ENCODE measurements around the gene KLHL17. TPM values are rescaled to one million over a fixed set of nuclear protein-coding genes. Genes with fewer than 3 reads are reported as not detected.

KLHL17 gene
- 10 to 100 TPM; 27.3 to 32.2 TPM for total RNA-seq

GRCh38 chr1:960363-961131 is at the start of gene KLHL17:
Gene KLHL17 (plus strand): TSS chr1:960584. CDS start chr1:960694, 110 bp downstream.

GRCh38 chr1:923131-923990 is 37.0 kb upstream of the KLHL17 start, which contains the start of gene SAMD11:
Gene SAMD11 (plus strand): TSS chr1:923923. CDS start chr1:924432, 509 bp downstream.

GRCh38 chr1:958823-959730 is 1.3 kb upstream of the KLHL17 start, which contains the start of gene NOC2L:
Gene NOC2L (minus strand): TSS chr1:959256. CDS start chr1:959240, 16 bp downstream.

GRCh38 chr1:966135-966703 is 5.8 kb downstream of the KLHL17 start, which contains the start of gene PLEKHN1:
Gene PLEKHN1 (plus strand): TSS chr1:966482. CDS start chr1:966532, 50 bp downstream.

GRCh38 chr1:981955-982558 is 21.7 kb downstream of the KLHL17 start, which contains the start of gene PERM1:
Gene PERM1 (minus strand): TSS chr1:982093. CDS start chr1:981029, 1,064 bp downstream.

GRCh38 chr1:999725-1000356 is 39.5 kb downstream of the KLHL17 start, which contains the start of gene HES4:
Gene HES4 (minus strand): TSS chr1:1000097. CDS start chr1:999973, 124 bp downstream.

GRCh38 chr1:1013105-1013921 is 52.9 kb downstream of the KLHL17 start, which contains the start of gene ISG15:
Gene ISG15 (plus strand): TSS chr1:1013497. CDS start chr1:1013574, 77 bp downstream.

Other genes starting within 250 kb of the KLHL17 start
- not detected for gene SAMD11, start 36.7 kb upstream of the KLHL17 start, total RNA-seq
- gene NOC2L, start 1.3 kb upstream of the KLHL17 start, total RNA-seq: 10 to 100 TPM; 58.3 to 61.7 TPM
- gene PLEKHN1, start 5.9 kb downstream of the KLHL17 start, total RNA-seq: 1 to 10 TPM; 3.8 to 4.3 TPM
- gene PERM1, start 21.5 kb downstream of the KLHL17 start, total RNA-seq: not detected
- not detected for gene HES4, start 39.5 kb downstream of the KLHL17 start, total RNA-seq
- 10 to 100 TPM; 87.5 to 92.8 TPM for gene ISG15, start 52.9 kb downstream of the KLHL17 start, total RNA-seq
- gene AGRN, start 59.5 kb downstream of the KLHL17 start, total RNA-seq: 1 to 10 TPM; 7.2 to 9.5 TPM
- gene RNF223, start 113.7 kb downstream of the KLHL17 start, total RNA-seq: not detected
- 10 to 100 TPM; 22.9 to 23.2 TPM for gene C1orf159, start 155.5 kb downstream of the KLHL17 start, total RNA-seq
- gene TTLL10, start 213.3 kb downstream of the KLHL17 start, total RNA-seq: under 1 TPM in 1 of 2 experiments, not detected in 1; 0.15 TPM
- gene TNFRSF18, start 246.0 kb downstream of the KLHL17 start, total RNA-seq: 1 to 10 TPM; 7.6 to 9.3 TPM

Measured in activated naive CD4-positive, alpha-beta T cell treated with anti-CD3 and anti-CD28 coated beads, Interleukin-2, amount 10 ng/mL, durations not matched to agents 5 hours and 36 hours (primary cell).